Measurements from ENCODE around the gene TASP1. TPM values are rescaled to one million over a fixed set of nuclear protein-coding genes. Genes with fewer than 3 reads are reported as not detected.

The TASP1 gene
- total and polyA plus RNA-seq, 8 donors, result 5.8 to 13.0 (median 7.8) TPM

- no peak overlapping the region for H3K4me3 ChIP-seq
- no peak for TF ChIP-seq CTCF (IDR thresholded peaks at IDR 0.05)
- ATAC-seq, result no peak
- intact Hi-C loops (cut with DNase I), result no loop called here
- H3K9me3 ChIP-seq, result no peaks in the 10 kb centered on the region
- DNase-seq, result no peak
- H3K27me3 ChIP-seq, result no peaks in the 10 kb centered on the region
- 65 to 82% methylated on average over 2 of the region's 2 CpGs for WGBS, 2 donors
- H3K36me3 ChIP-seq, result no peaks in the 10 kb centered on the region
- H3K27ac ChIP-seq, result no peak overlapping the region
- no peaks in the 10 kb centered on the region for H3K4me1 ChIP-seq
- FAIRE-seq, result no peak
Measured at GRCh38 chr20:13650474-13650873, 11.7 kb upstream of the TASP1 start.

GRCh38 chr20:13648291-13649228 lies 9.8 kb upstream of the TASP1 start:
- Histone ChIP-seq H3K36me3 (no peaks in the 10 kb centered on the region), H3K27me3 (no peaks in the 10 kb centered on the region), H3K4me3 (no peak overlapping the region), H3K9me3 (no peaks in the 10 kb centered on the region), H3K4me1 (no peaks in the 10 kb centered on the region), H3K27ac (no peak overlapping the region)
- DNase-seq (no peak), FAIRE-seq (no peak), ATAC-seq (no peak)
- intact Hi-C loops (cut with DNase I), result no loop called here
- no peak for TF ChIP-seq CTCF (IDR thresholded peaks at IDR 0.05)
- 70 to 75% methylated on average over 10 of the region's 10 CpGs for WGBS, 2 donors

DNA sequence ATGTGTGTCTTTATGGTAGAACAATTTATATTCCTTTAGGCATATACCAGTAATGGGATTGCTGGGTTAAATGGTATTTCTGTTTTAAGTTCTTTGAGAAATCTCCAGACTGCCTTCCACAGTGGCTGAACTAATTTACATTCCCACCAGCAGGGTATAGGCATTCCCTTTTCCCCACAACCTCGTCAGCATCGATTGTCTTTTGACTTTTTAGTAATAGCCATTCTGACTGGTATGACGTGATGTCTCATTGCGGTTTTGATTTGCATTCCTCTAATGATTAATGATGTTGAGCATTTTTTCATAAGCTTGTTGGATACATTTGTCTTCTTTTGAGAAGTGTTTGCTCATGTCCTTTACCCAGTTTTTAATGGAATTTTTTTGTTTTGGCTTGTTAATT lies 5.3 kb upstream of the TASP1 start:
- H3K27ac ChIP-seq, result no peak overlapping the region
- FAIRE-seq, result no peak
- H3K4me3 ChIP-seq, result no peak overlapping the region
- WGBS, 2 donors, result 22 to 25% methylated on average over 4 of the region's 4 CpGs
- no peaks in the 10 kb centered on the region for H3K36me3 ChIP-seq
- no peak for TF ChIP-seq CTCF (IDR thresholded peaks at IDR 0.05)
- no peaks in the 10 kb centered on the region for H3K4me1 ChIP-seq
- no peaks in the 10 kb centered on the region for H3K9me3 ChIP-seq
- H3K27me3 ChIP-seq, result no peaks in the 10 kb centered on the region
- intact Hi-C loops (cut with DNase I), result no loop called here
- DNase-seq, result no peak
- peak in 1 of 4 donors; percentile 34 for ATAC-seq

GRCh38 chr20:13639150-13639497 lies 392 bp upstream of the TASP1 start:
- Histone ChIP-seq H3K27ac (peak overlapping the region in 2 of 4 donors; percentile 12 to 80), H3K4me1 (peaks cover 0 to 8% (median 7%) of the 10 kb centered on the region in 3 donors), H3K4me3 (peak overlapping the region; percentile 64 to 96 (median 88)), H3K27me3 (no peaks in the 10 kb centered on the region), H3K9me3 (no peaks in the 10 kb centered on the region), H3K36me3 (no peaks in the 10 kb centered on the region)
- no peak for FAIRE-seq
- intact Hi-C loops (cut with DNase I), result no loop called here
- no peak for DNase-seq
- peak; percentile 37 to 50 (median 44) for ATAC-seq
- WGBS, 2 donors, result 3 to 5% methylated on average over 9 of the region's 9 CpGs
- no peak for TF ChIP-seq CTCF (IDR thresholded peaks at IDR 0.05)

DNA sequence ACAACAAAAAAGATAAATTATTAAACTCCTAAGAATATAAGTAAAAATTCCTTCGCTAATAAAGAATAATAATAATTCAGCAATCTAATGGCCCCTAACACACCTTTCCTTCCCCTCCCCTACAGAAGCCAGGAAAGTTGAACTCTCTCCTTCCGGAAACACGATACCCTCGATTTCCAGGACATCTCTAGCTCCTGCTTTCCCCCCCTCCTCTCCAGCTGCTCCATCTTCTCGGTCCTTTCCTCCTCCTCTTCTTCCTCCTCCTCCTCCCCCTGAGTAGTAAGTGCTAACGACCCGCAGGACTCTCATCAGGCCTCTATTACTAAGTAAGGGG lies 603 bp downstream of the TASP1 start:
- no peak for DNase-seq
- no peak for FAIRE-seq
- ATAC-seq, result peak; percentile 29 to 50 (median 42)

More for the DNA sequence above, 603 bp downstream of the TASP1 start:
- H3K27ac ChIP-seq, result peak overlapping the region; percentile 72 to 83 (median 80)
- 0 to 1% methylated on average over 7 of the region's 7 CpGs for WGBS, 2 donors
- H3K27me3 ChIP-seq, result no peaks in the 10 kb centered on the region
- no peak for TF ChIP-seq CTCF (IDR thresholded peaks at IDR 0.05)
- H3K9me3 ChIP-seq, result no peaks in the 10 kb centered on the region
- intact Hi-C loops (cut with DNase I), result no loop called here
- H3K36me3 ChIP-seq, result no peaks in the 10 kb centered on the region
- peaks cover 0 to 8% (median 7%) of the 10 kb centered on the region in 3 donors for H3K4me1 ChIP-seq
- peak overlapping the region; percentile 64 to 96 (median 88) for H3K4me3 ChIP-seq

Data from pancreas (tissue), 10 donors.